Tongue (tissue), 2 donors: Measurements from ENCODE around the gene EMX1. TPM values are rescaled to one million over a fixed set of nuclear protein-coding genes. Genes with fewer than 3 reads are reported as not detected.
"Not testable (repeated sequence)": the region's sequence is repeated elsewhere in the genome, so short reads cannot be mapped to it uniquely, and the experiment has no call there.

Experiments
- DNase-seq: peaks from one replicate; pipeline ENCODE4 v3.0.0-alpha.2; 2015
- total RNA-seq: library from RNA; depleted of rRNA; stranded (reverse); fragments of >200 nt; gene quantifications from one replicate; pipeline ENCODE4 v1.2.3, GENCODE V29; 2014

The EMX1 gene
- total RNA-seq, 1 donor from 2014 or later = not detected

GRCh38 chr2:72900191-72900825, 17.0 kb upstream of the EMX1 start:
- DNase-seq = no peak

DNA sequence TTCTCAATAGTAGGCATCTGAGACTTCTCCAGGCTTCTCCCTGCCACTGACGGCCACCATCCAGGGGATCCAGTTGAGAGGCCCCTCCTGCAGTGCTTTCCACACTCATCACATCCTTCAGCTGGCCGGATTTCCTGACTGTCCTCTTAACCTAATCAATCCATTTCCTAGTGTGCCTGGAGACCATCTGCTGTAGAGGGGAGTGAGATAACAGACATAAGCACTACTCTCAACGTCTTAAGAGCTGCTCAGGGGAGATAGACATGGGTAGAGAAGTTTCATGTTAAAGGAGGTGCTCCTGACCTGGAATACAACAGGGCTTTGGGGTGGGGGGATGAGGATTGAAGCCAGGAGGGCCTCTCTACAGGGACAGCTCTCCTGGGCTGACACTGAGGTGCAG, 15.9 kb upstream of the EMX1 start:
- DNase-seq = no peak

- not testable (repeated sequence) for DNase-seq
Measured at GRCh38 chr2:72907369-72907768, 9.9 kb upstream of the EMX1 start.

DNA sequence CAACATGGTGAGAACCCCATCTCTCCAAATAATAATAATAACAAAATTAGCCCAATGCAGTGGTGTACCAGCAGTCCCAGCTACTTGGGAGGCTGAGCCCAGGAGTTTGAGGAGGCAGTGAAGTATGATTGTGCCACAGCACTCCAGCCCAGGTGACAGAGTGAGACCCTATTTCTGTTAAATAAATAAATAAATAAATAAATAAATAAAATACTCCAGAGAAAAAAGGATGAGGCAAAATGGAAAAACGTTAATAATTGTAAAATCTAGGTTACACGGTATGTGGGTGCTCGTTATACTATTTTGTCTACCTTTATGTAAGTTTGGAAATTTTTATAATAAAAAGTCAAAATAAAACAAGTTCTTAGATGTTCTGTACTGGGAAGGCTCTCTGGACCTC, 8.6 kb upstream of the EMX1 start:
- no peak for DNase-seq

DNA sequence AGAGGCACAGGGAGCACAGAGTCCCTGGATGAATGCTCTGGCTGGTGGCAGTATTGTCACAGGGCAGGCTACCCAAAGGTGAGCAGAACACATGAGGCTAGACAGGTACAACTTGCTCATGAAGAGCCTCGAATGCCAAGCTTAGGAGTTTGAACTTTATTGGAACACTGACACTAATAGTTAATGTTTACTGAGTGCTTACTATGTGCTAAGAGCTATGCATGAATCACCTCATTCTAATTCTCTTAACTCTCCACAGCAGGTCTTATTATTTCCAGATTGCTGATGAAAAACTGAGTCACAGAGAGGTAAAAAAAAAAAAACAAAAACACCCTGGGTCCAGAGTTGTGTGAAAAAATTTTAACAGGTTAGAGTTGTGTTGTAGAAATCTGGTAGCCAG, 6.1 kb upstream of the EMX1 start:
- no peak for DNase-seq

- DNase-seq = no peak
Measured at GRCh38 chr2:72913486-72914205, 3.7 kb upstream of the EMX1 start.

DNA sequence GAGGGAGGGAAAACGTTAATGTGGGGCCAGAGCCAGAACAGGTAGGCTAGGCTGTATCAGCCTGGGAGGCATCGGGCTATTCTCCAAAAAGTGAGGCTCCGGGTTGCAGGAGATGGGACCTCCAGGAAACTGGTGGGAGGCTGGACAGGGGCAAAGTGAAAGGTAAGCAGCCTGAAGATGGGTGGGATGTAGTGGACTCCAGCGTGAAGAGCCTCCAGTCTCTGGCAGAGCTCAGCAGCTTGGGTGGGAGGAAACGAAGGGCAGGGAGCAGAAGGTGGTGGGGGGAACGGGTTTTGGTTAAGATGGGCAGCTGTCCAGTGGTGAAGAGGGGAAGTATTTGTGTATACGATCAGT, 3.1 kb upstream of the EMX1 start:
- DNase-seq = no peak

DNA sequence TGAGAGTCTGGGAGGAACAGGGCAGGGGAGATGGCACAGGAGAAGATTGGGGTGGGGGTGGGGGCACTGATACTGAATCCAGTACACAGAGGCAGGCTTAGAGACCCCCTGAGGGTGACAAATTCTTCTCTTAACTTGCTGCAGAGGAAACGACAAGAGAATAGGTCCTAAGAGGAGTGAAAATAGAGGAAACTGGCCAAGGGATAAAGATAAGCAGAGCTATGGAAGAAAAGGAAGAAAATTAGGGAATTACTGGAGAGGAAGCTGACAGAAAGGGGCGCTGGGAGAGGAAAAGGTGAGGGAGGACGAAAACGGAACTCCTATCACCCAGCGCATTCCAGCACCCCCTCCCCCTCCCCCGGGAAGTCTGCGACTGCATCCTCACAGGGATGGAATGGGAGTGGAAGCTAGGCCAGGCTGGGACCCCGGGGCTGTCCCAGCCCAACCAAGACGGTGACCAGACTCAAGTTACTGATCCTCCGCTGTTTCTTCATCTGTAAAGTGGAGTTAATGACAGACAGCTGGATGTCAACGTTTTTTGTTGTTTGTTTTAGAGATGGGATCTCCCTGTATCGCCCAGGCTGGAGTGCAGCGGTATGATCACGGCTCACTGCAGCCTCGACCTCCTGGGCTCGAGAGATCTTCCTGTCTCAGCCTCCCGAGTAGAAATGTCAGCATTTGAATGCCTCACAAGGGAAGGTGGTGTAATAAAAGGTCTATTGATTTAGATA, 2.6 kb upstream of the EMX1 start:
- DNase-seq = no peak

- no peak for DNase-seq
Measured at GRCh38 chr2:72915320-72915906, 1.9 kb upstream of the EMX1 start.

- DNase-seq = peak; percentile 49
Measured at GRCh38 chr2:72915907-72916742, 1.2 kb upstream of the EMX1 start.

- DNase-seq = no peak
Measured at GRCh38 chr2:72916743-72917137, 579 bp upstream of the EMX1 start.

- no peak for DNase-seq
Measured at GRCh38 chr2:72917877-72918553, 696 bp downstream of the EMX1 start.

DNA sequence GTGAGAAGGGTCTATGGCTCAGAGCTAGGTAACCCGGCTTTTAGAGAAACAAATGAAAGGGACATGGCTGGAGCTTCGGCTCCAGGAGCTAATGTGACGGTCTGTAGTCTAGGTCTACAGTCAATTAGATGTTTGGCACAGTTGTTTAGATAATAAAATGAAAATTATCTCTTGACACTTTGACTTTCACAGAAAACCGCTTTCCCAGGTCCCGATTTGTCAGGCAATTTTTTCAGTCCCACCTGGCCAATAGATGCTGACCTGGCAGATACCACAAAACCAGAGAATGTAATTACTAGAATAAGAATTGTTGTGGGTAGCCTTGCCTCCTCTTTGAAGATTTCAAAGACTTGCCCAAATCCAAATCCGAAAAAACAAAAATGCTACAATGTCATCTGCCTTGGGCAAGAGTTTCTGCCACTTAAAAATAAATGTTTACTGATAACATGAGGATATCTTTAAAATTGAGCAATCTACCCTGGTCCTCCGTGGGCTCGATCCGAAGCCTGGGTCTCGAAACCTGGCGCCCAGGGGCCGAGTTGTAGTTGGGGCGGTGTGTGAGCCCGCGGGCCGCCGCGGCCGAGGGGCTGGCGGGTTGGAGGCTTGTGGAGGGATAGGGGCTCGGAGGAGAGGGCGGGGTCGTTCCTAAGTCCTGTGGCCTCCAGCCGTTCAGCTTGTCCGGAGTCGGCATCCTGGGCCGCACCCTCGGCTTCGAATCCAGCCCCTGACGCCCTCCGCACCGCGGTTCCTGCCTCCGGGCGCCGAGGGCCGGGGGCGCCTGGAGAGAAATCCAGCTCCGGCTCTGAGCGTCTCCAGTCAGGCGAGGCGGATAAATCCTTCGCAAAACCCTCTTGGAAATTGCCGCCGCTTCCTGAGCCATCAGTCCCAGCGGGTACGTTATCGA, 2.3 kb downstream of the EMX1 start:
- DNase-seq = no peak

DNA sequence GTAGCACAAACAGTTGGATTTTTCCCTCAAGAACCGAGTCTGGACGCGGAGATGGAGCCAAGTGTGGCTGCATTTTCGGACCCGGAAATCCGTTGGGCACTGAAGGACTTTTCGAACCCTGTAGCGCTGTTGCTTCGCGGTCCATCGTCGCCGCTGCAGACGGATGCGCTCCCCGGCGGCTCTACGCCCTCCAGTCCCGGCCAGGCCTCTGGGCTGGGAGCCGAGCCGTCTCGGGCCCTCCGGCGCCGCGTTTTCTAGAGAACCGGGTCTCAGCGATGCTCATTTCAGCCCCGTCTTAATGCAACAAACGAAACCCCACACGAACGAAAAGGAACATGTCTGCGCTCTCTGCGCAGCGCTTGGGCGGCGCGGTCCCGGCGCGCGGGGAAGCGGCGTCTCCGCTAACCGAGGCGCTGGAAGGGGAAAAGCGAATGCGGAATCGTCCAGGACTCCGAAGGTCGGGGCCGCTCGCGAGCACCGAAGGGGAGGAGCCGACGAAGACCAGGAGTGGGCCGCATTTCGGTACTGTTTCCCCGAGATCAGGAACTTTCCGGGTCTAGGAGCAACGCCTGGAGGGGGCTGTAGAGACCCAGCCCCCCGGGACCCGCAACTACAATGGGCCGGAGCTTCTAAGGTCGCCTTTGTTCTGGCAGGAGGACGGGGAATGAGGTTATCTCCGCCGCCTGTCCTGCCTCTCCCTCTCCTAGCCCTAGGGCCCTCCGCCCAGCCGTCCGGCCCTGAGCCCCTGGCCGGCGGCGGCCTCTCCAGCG, 3.2 kb downstream of the EMX1 start:
- peak; percentile 57 for DNase-seq

- no peak for DNase-seq
Measured at GRCh38 chr2:72921088-72921851, 4.0 kb downstream of the EMX1 start.

- DNase-seq = no peak
Measured at GRCh38 chr2:72921853-72922252, 4.5 kb downstream of the EMX1 start.

DNA sequence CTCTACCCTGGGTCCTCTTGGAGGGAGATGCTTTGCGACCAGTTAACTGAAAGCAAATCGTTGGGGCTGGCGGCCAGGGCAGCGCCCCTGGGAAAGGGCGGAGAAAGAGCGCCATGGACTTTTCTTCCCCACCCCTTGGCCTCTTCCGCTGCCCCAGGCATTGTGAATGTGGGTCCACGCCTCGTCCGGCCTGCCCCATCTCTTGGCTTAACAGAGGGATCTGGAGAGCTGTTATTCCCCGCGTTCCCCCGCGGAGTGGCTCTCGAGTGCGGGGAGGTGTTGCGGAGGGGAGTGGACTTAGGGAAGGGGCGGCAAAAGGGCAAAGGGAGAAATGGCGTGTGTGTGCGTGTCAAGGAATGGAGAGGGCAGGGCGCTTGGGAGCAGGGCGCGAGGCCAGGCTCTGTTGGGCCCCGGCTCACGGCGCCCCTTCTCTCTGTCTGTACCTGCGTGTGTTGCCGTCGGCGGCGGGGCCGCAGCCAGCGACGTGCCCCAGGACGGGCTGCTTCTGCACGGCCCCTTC, 6.6 kb downstream of the EMX1 start:
- no peak for DNase-seq

- no peak for DNase-seq
Measured at GRCh38 chr2:72924353-72925240, 7.3 kb downstream of the EMX1 start.
